ENCODE data around the gene HDDC3. TPM values are rescaled to one million over a fixed set of nuclear protein-coding genes. Genes with fewer than 3 reads are reported as not detected.

The HDDC3 gene
- 10 to 100 TPM; 13.5 to 29.6 TPM for total RNA-seq

DNA sequence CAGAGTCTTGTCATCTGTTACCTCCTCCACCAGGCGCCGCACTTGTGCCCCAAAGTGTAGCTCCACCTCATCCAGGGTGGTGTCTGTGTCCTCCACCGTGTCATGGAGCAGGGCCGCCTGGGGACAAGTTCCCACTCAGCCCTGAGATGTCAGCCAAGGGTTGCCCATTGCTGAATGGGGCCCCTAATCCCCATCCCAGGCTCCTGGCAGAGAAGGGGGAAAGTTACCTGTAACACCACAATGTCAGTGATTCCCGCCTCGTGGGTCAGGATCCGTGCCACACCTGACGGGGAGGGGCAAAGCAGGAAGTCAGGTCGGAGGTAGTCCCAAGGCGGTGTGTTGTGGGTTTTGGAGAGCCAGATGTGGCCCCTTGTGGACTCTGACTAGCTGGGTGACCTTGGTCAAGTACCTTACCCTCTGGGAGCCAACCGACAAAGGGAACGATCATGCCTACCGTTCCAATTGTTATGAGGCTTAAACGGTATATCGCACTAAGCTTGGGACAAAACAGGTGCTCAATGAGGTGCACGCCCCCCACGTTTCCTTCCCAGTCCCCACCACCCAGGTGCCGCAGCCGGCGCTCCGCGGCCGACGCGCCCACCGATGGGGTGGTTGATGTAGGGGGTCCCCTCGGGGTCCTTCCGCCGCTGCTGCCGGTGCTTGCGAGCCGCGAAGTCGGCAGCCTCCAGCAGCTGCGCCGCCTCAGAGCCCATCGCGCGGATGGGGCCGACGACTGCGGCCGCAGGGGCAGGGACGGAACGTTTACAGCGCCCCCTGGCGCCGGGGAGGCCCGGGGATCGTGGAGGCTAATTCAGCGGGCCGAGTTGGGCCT is at the start of gene HDDC3:
Gene HDDC3, minus strand, starts transcription at position 722 of the 832 bp plus-strand sequence. Its CDS starts 9 bp downstream, at position 713.
- TF ChIP-seq CTCF (IDR thresholded peaks at IDR 0.05), result peak; percentile 95

GRCh38 chr15:90982135-90982534 is 49.8 kb upstream of the HDDC3 start:
- Histone ChIP-seq H3K9me3 (no peaks in the 10 kb centered on the region), H3K9ac (ENCODE audit: low read depth in 2 of 2, low read length in 2 of 2) (no peak overlapping the region), H3K36me3 (peaks cover 11% of the 10 kb centered on the region), H3K4me3 (no peak overlapping the region), H3K4me1 (no peaks in the 10 kb centered on the region), H3K27ac (no peak overlapping the region), H3K27me3 (no peaks in the 10 kb centered on the region)
- no peak for DNase-seq
- TF ChIP-seq CTCF (IDR thresholded peaks at IDR 0.05), result no peak
- intact Hi-C loops (cut with DNase I), result no loop called here

More for the DNA sequence above, at the start of gene HDDC3:
- Histone ChIP-seq H3K4me3 (peak within 1 kb of the TSS; percentile 57), H3K4me1 (peaks cover 16% of the 10 kb centered on the region), H3K36me3 (no peaks in the 10 kb centered on the region), H3K27me3 (no peaks in the 10 kb centered on the region), H3K9me3 (no peaks in the 10 kb centered on the region), H3K9ac (ENCODE audit: low read depth in 2 of 2, low read length in 2 of 2) (peak within 1 kb of the TSS; percentile 80 to 88), H3K27ac (peak within 1 kb of the TSS; percentile 96)
- DNase-seq, result peak; percentile 96
- intact Hi-C loops (cut with DNase I), result no loop called here

- no peak overlapping the region for H3K4me3 ChIP-seq
- H3K27ac ChIP-seq, result no peak overlapping the region
- H3K9ac ChIP-seq (ENCODE audit: low read depth in 2 of 2, low read length in 2 of 2), result no peak overlapping the region
- no peaks in the 10 kb centered on the region for H3K9me3 ChIP-seq
- TF ChIP-seq CTCF (IDR thresholded peaks at IDR 0.05), result no peak
- intact Hi-C loops (cut with DNase I), result no loop called here
- no peak for DNase-seq
- no peaks in the 10 kb centered on the region for H3K27me3 ChIP-seq
- H3K36me3 ChIP-seq, result peaks cover 11% of the 10 kb centered on the region
- no peaks in the 10 kb centered on the region for H3K4me1 ChIP-seq
Observed at GRCh38 chr15:90981681-90982080, 49.3 kb upstream of the HDDC3 start.

DNA sequence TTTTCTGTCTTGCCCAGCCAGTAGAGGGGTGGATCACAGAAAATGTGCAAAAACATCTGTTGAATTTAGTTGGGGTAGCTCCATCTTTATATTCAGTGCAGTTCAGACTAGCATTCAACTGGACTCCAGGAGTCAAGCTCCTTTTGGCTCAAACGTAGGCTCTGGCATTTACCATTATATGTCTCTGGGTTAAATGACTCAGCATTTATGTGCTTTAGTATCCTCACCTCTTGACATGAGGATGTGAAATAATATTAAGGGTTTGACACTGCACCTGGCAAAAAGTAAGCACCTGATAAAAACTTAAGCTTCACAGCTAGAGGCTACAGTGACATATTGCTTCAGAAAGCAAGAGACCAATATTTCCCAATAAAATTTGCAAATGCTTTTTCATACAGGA is 47.2 kb upstream of the HDDC3 start:
- no peak for TF ChIP-seq CTCF (IDR thresholded peaks at IDR 0.05)
- no peak overlapping the region for H3K4me3 ChIP-seq
- H3K9ac ChIP-seq (ENCODE audit: low read depth in 2 of 2, low read length in 2 of 2), result no peak overlapping the region
- DNase-seq, result no peak
- intact Hi-C loops (cut with DNase I), result no loop called here
- H3K9me3 ChIP-seq, result no peaks in the 10 kb centered on the region
- H3K36me3 ChIP-seq, result peaks cover 11% of the 10 kb centered on the region
- no peaks in the 10 kb centered on the region for H3K4me1 ChIP-seq
- no peaks in the 10 kb centered on the region for H3K27me3 ChIP-seq
- H3K27ac ChIP-seq, result no peak overlapping the region

- no peak for TF ChIP-seq CTCF (IDR thresholded peaks at IDR 0.05)
- H3K36me3 ChIP-seq, result no peaks in the 10 kb centered on the region
- no peak for DNase-seq
- intact Hi-C loops (cut with DNase I), result no loop called here
- H3K4me1 ChIP-seq, result no peaks in the 10 kb centered on the region
- H3K27ac ChIP-seq, result no peak overlapping the region
- H3K9ac ChIP-seq (ENCODE audit: low read depth in 2 of 2, low read length in 2 of 2), result no peak overlapping the region
- H3K9me3 ChIP-seq, result no peaks in the 10 kb centered on the region
- H3K4me3 ChIP-seq, result no peak overlapping the region
- H3K27me3 ChIP-seq, result no peaks in the 10 kb centered on the region
Observed at GRCh38 chr15:90974216-90974615, 41.9 kb upstream of the HDDC3 start.
